K562 (cell line): ENCODE results near the gene CLN5. TPM values are rescaled to one million over a fixed set of nuclear protein-coding genes. Genes with fewer than 3 reads are reported as not detected.

Experiments used
- ATAC-seq: fragments of 200-7000 bp; cut with Tn5 transposase; 3 replicates; pipeline ENCODE4 v1.9.1; 2020; ENCODE audit warnings: moderate library complexity
- BruUV-seq: library from RNA; stranded (reverse); fragments of 400-500 nt; replicated peaks from 2 replicates; lab custom pipeline; 2021; lab: Mats Ljungman, UMichigan
- CTCF ChIA-PET: fragments of 300-600 bp; formaldehyde crosslinking; extraction: SDS; loops from one replicate; lab custom pipeline; 2021; ENCODE audit warnings: low intra/inter-chr PET ratio; lab: Yijun Ruan, JAX
- POLR2A ChIA-PET: fragments of 300-600, 350-650 bp; sonication (Branson Sonifier 250); formaldehyde crosslinking; extraction: SDS; loops from one replicate; lab custom pipeline; 2021; ENCODE audit warnings: antibody characterized with exemption, inconsistent platforms; lab: Yijun Ruan, JAX
- DNase-seq, 4 experiments: peaks; one replicate each; pipeline versions ENCODE4 v3.0.0 to v3.0.0-alpha.2; 2011 to 2018; ENCODE audit warnings: low spot score in 3 of 4, mixed read lengths in 3 of 4; ENCODE audit errors: extremely low read depth in 1 of 4
- FAIRE-seq: peaks from 2 replicates; lab custom pipeline; 2011; peaks lifted over from hg19 to GRCh38; lab: Jason Lieb, UNC
- H2AFZ ChIP-seq: 2 replicates; pipeline ENCODE4 v1.6.0; 2011; ENCODE audit warnings: low read depth, low read length, control low read depth, inconsistent platforms
- H3K27ac ChIP-seq: fragments of 200-600 bp; 3 replicates; pipeline ENCODE4 v1.8.0; 2011; ENCODE audit warnings: low read depth, mild to moderate bottlenecking, control low read depth, inconsistent platforms, low read length, moderate library complexity, mixed read lengths; ENCODE audit errors: extremely low read depth
- H3K27me3 ChIP-seq, 2 experiments: fragments of 300-600 bp in 1 of 2; 2 replicates in 1 of 2; 3 replicates in 1 of 2; pipeline versions ENCODE4 v1.6.0 to v1.8.0; 2011; ENCODE audit warnings: inconsistent platforms in 2 of 2, low read length in 2 of 2, mild to moderate bottlenecking in 1 of 2, mixed read lengths in 1 of 2, moderate library complexity in 1 of 2; ENCODE audit not compliant: control insufficient read depth in 2 of 2, insufficient read depth in 2 of 2
- H3K36me3 ChIP-seq: fragments of 300-600 bp; 3 replicates; pipeline ENCODE4 v1.8.0; 2011; ENCODE audit warnings: mild to moderate bottlenecking, low read length, inconsistent platforms; ENCODE audit not compliant: control insufficient read depth, insufficient read depth
- H3K4me1 ChIP-seq, 2 experiments: fragments of 200-600 bp in 1 of 2; replicated peaks in 1 of 2; 2 replicates in 1 of 2; 3 replicates in 1 of 2; pipeline versions ENCODE4 v1.5.1 to v1.8.0; 2011; ENCODE audit warnings: inconsistent platforms in 2 of 2, low read length in 2 of 2, mild to moderate bottlenecking in 1 of 2, mixed read lengths in 1 of 2, moderate library complexity in 1 of 2; ENCODE audit not compliant: control insufficient read depth in 2 of 2, insufficient read depth in 2 of 2
- H3K4me2 ChIP-seq: 2 replicates; pipeline ENCODE4 v1.6.1; 2011; ENCODE audit warnings: low read length, control low read depth, inconsistent platforms, mixed read lengths; ENCODE audit not compliant: insufficient read depth
- H3K4me3 ChIP-seq: fragments of 200-600 bp; sonication (generic), shearing (Covaris generic); 2 replicates; pipeline ENCODE4 v1.5.1; 2016; ENCODE audit warnings: control low read depth, inconsistent platforms
- H3K79me2 ChIP-seq: fragments of 200-600 bp; 3 replicates; pipeline ENCODE4 v1.8.0; 2011; ENCODE audit warnings: low read length, inconsistent platforms; ENCODE audit not compliant: control insufficient read depth, insufficient read depth
- H3K9ac ChIP-seq, 2 experiments: 2 replicates each; pipeline versions ENCODE4 v1.6.0 to v1.6.1; 2011; ENCODE audit warnings: low read depth in 2 of 2, low read length in 2 of 2, control low read depth in 1 of 2, inconsistent platforms in 1 of 2, mild to moderate bottlenecking in 1 of 2, mixed read lengths in 1 of 2; ENCODE audit not compliant: insufficient read depth in 1 of 2
- H3K9me1 ChIP-seq: one replicate; pipeline ENCODE4 v1.6.0; 2011; ENCODE audit warnings: inconsistent platforms, mild to moderate bottlenecking, low read length, moderate library complexity; ENCODE audit not compliant: control insufficient read depth, insufficient read depth
- H3K9me3 ChIP-seq: replicated peaks from 2 replicates; pipeline ENCODE4 v1.5.1; 2011; ENCODE audit warnings: low read depth, low read length, inconsistent platforms; ENCODE audit not compliant: control insufficient read depth, insufficient read depth
- H4K20me1 ChIP-seq: replicated peaks from 2 replicates; pipeline ENCODE4 v1.6.1; 2011; ENCODE audit warnings: low read length, inconsistent platforms, mixed read lengths; ENCODE audit not compliant: control insufficient read depth, insufficient read depth
- HCFC1 ChIP-seq: IDR thresholded peaks from 2 replicates; pipeline ENCODE4 v1.6.1; 2012; ENCODE audit warnings: low read depth, low read length, improper control_type of control experiment
- SRSF9 ChIP-seq: fragments of 200-400 bp; formaldehyde crosslinking; IDR thresholded peaks from 2 replicates; pipeline ENCODE4 v1.6.1; 2017; ENCODE audit warnings: low read depth, low read length, borderline replicate concordance
- XRCC5 ChIP-seq: fragments of 200-400 bp; formaldehyde crosslinking; IDR thresholded peaks from 2 replicates; pipeline ENCODE4 v1.6.1; 2017; ENCODE audit warnings: low read depth, mild to moderate bottlenecking, low read length
- ZNF282 ChIP-seq: sonication (generic); formaldehyde crosslinking; IDR thresholded peaks from 2 replicates; pipeline ENCODE4 v1.8.1; 2023; ENCODE audit warnings: missing genetic modification reagents
- ZNF445 ChIP-seq: fragments of 250-450 bp; sonication (Bioruptor Pico); IDR thresholded peaks from 2 replicates; pipeline ENCODE4 v1.4.0; 2020; ENCODE audit warnings: low read depth, mild to moderate bottlenecking, moderate library complexity
- ZNF668 ChIP-seq: fragments of 250-450 bp; sonication (Bioruptor Pico); IDR thresholded peaks from 2 replicates; pipeline ENCODE4 v1.8.0; 2022; ENCODE audit warnings: mild to moderate bottlenecking, inconsistent platforms
- WGBS: fragments of 100-300 bp; shearing (Covaris generic); methylation state at CpG from one replicate; pipeline ENCODE4 v1.1.6; 2016; ENCODE audit warnings: low coverage, mixed read lengths; ENCODE audit not compliant: insufficient coverage; ENCODE audit errors: missing lambda C conversion rate; 5-methylcytosine and 5-hydroxymethylcytosine counted together
- in situ Hi-C: fragments of 300-500 bp; cut with MboI; formaldehyde crosslinking; loops from 4 replicates; pipeline ENCODE4 v1.15.0; 2018; ENCODE audit warnings: inconsistent platforms, mixed read lengths
- intact Hi-C: fragments of 100-400 bp; cut with micrococcal nuclease; formaldehyde crosslinking; loops from 2 replicates; pipeline ENCODE4 v1.14.2; 2022
- polyA plus RNA-seq, 8 experiments: library from polyadenylated mRNA; depleted of rRNA in 4 of 8; stranded (reverse) in 5 of 8; unstranded in 3 of 8; fragments of >200 nt; fragmentation: Nextera tagmentation in 2 of 8; fragmentation: Illumina TruSeq in 1 of 8; extraction: Ambion mirVana in 2 of 8; extraction: Trizol in 1 of 8; gene quantifications; 2 replicates each; pipeline versions ENCODE4 v1.2.1 to v1.2.3, GENCODE V29; 2011 to 2014; ENCODE audit warnings: inconsistent platforms in 1 of 8, missing spikeins in 1 of 8
- total RNA-seq, 7 experiments: library from RNA; depleted of rRNA in 6 of 7; stranded (reverse); fragments of >200 nt in 6 of 7; fragmentation: Illumina TruSeq in 2 of 7; extraction: Trizol in 2 of 7; gene quantifications; 2 replicates each; pipeline versions ENCODE4 v1.2.1 to v1.2.3, GENCODE V29; 2011 to 2021; ENCODE audit warnings: low replicate concordance in 1 of 7
- TF ChIP-seq, protein P1 (sequence below): sonication (generic); formaldehyde crosslinking; IDR thresholded peaks from 2 replicates; pipeline ENCODE4 v1.4.0; 2020; ENCODE audit warnings: mild to moderate bottlenecking, missing genetic modification reagents

The CLN5 gene
- total and polyA plus RNA-seq, 9 of the 15 experiments (the other 6 are each of a cell fraction or from before 2014, with no cell fraction given) = 4.6 to 11.5 (median 7.2) TPM

DNA sequence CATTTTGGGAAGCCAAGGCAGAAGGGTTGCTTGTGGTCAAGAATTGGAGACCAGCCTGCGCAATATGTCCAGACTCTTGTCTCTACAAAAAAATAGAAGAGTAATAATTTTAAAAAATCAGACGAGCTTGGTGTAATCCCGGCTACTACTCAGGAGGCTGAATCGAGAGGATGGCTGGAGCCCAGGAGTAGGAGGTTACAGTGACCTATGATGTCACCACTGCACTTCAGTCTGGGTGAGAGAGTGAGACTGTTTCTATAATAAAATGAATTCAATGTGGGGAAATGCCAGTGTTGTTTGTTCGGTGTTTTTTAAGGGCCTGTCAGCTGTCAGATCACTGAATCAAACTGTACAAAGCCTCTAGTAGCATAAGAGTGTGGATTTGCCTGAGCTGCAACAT lies 36.3 kb downstream of the CLN5 start (continued):
- TF ChIP-seq, protein P1, sequence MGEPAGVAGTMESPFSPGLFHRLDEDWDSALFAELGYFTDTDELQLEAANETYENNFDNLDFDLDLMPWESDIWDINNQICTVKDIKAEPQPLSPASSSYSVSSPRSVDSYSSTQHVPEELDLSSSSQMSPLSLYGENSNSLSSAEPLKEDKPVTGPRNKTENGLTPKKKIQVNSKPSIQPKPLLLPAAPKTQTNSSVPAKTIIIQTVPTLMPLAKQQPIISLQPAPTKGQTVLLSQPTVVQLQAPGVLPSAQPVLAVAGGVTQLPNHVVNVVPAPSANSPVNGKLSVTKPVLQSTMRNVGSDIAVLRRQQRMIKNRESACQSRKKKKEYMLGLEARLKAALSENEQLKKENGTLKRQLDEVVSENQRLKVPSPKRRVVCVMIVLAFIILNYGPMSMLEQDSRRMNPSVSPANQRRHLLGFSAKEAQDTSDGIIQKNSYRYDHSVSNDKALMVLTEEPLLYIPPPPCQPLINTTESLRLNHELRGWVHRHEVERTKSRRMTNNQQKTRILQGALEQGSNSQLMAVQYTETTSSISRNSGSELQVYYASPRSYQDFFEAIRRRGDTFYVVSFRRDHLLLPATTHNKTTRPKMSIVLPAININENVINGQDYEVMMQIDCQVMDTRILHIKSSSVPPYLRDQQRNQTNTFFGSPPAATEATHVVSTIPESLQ (CRISPR knock-in tag) = no peak
- TF ChIP-seq ZNF282 = no peak

DNA sequence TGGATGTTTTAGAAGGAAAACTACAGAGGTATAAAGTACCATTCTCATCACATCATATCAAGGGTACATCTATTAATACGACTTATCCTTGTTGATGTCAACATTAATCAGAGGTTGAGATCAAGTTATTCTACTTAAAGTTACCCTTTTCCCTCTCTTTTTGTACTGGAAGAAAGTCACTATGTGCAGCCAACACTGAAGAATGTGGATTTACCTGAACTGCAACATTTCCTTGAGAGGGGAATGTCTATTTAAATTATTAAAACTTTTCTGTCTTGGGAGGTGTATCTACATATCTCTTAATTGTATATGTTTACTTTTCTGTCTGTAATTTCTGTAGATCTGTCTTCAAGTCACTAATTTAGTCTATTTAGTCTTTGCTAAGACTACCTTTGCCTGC lies 37.6 kb downstream of the CLN5 start:
- no peaks in the 10 kb centered on the region for H3K9me3 ChIP-seq
- peaks cover 16% of the 10 kb centered on the region for H4K20me1 ChIP-seq
- FAIRE-seq (no peak), ATAC-seq (no peak), DNase-seq (no peak)
- H3K4me2 ChIP-seq = no peak overlapping the region
- H3K9ac ChIP-seq = no peak overlapping the region
- no peaks in the 10 kb centered on the region for H3K27me3 ChIP-seq
- BruUV-seq = no TSS peak
- ChIA-PET CTCF (no interaction called here), POLR2A (no interaction called here)
- peaks cover 3% of the 10 kb centered on the region; the same call in 1 of the 3 replicates for H3K36me3 ChIP-seq
- no peak overlapping the region for H2AFZ ChIP-seq
- peaks cover 20% of the 10 kb centered on the region for H3K79me2 ChIP-seq
- 60% methylated on average over 1 of the region's 1 CpG for WGBS
- no peak overlapping the region for H3K27ac ChIP-seq
- intact Hi-C loops = loop anchor here (5.0 kb wide), 1 partner anchor 298 kb away; the partner anchor contains the start of gene MYCBP2
- H3K9me1 ChIP-seq = no peaks in the 10 kb centered on the region
- H3K4me1 ChIP-seq = peaks cover 6 to 8% of the 10 kb centered on the region in 2 experiments; a peak in 4 of 5 replicates
- H3K4me3 ChIP-seq = no peak overlapping the region
- in situ Hi-C loops = loop anchor here (10.0 kb wide), 1 partner anchor 285 kb away; no protein-coding TSS in a partner anchor
- TF ChIP-seq ZNF445 (CRISPR knock-in tag) (no peak), ZNF668 (no peak), HCFC1 (no peak), XRCC5 (no peak), SRSF9 (no peak)
